Measurements from ENCODE around the gene RELN. TPM values are rescaled to one million over a fixed set of nuclear protein-coding genes. Genes with fewer than 3 reads are reported as not detected.

Gene RELN
- total and polyA plus RNA-seq, 9 donors: 0.68 to 8.7 (median 2.7) TPM

- Histone ChIP-seq H3K27me3 (no peaks in the 10 kb centered on the region), H3K4me3 (no peak overlapping the region), H3K9me3 (no peaks in the 10 kb centered on the region), H3K4me1 (ENCODE audit: insufficient read depth) (no peaks in the 10 kb centered on the region), H3K27ac (no peak overlapping the region), H3K36me3 (no peaks in the 10 kb centered on the region)
- TF ChIP-seq CTCF (IDR thresholded peaks at IDR 0.05) (no peak), POLR2A (IDR thresholded peaks at IDR 0.05) (no peak)
- no peak for DNase-seq
- intact Hi-C loops (cut with DNase I): no loop called here
- 21 to 50% (median 21%) methylated on average over 1 of the region's 1 CpG for WGBS, 3 donors
Measured at GRCh38 chr7:103425177-103425576, 564.3 kb downstream of the RELN start.

- intact Hi-C loops (cut with DNase I): no loop called here
- H3K4me1 ChIP-seq (ENCODE audit: insufficient read depth): no peaks in the 10 kb centered on the region
- no peak for DNase-seq
- H3K27me3 ChIP-seq: no peaks in the 10 kb centered on the region
- no peaks in the 10 kb centered on the region for H3K9me3 ChIP-seq
- H3K27ac ChIP-seq: no peak overlapping the region
- H3K36me3 ChIP-seq: no peaks in the 10 kb centered on the region
- no peak for TF ChIP-seq EP300 (IDR thresholded peaks at IDR 0.05)
- no peak for TF ChIP-seq POLR2A (IDR thresholded peaks at IDR 0.05)
- no peak for TF ChIP-seq CTCF (IDR thresholded peaks at IDR 0.05)
- WGBS, 3 donors: 70 to 81% (median 80%) methylated on average over 3 of the region's 3 CpGs
- no peak overlapping the region for H3K4me3 ChIP-seq
Measured at GRCh38 chr7:103423467-103424179, 565.8 kb downstream of the RELN start.

Small RNAs within 50 kb of the gene (small RNA-seq; reads per million reads assigned to genes)
- not detected for gene RF00019

Other genes with a start within 250 kb of the RELN start
- 10 to 100 TPM; 13.5 to 21.5 (median 17.3) TPM for gene ORC5, start 218.4 kb upstream of the RELN start, total RNA-seq
- 10 to 100 TPM; 11.9 to 15.9 TPM for gene ORC5, start 218.4 kb upstream of the RELN start, polyA plus RNA-seq